Body of pancreas (tissue), 4 donors: Measurements from ENCODE around the gene ITM2C. TPM values are rescaled to one million over a fixed set of nuclear protein-coding genes. Genes with fewer than 3 reads are reported as not detected.

ENCODE experiments used
- ATAC-seq: fragments of 150-250 bp; one replicate; pipeline ENCODE4 v1.9.1; 2016
- DNase-seq, 4 donors: peaks; one replicate each; pipeline ENCODE4 v3.0.0-alpha.2; 2019
- H3K27ac ChIP-seq, 4 donors: fragments of 200-600 bp; sonication (generic); 1 replicate in 3 of 4; 2 replicates in 1 of 4; pipeline versions ENCODE4 v1.5.1 to v1.6.1; 2016 to 2019; ENCODE audit warnings: mild to moderate bottlenecking in 1 of 4, mixed read lengths in 1 of 4, moderate library complexity in 1 of 4
- H3K27me3 ChIP-seq, 2 donors: fragments of 200-600 bp; sonication (generic); one replicate each; pipeline ENCODE4 v1.6.0; 2016; ENCODE audit warnings: mild to moderate bottlenecking in 1 of 2
- H3K36me3 ChIP-seq, 2 donors: fragments of 200-600 bp; sonication (generic); replicated peaks in 1 of 2; 2 replicates each; pipeline ENCODE4 v1.5.1; 2016; ENCODE audit warnings: low read depth in 2 of 2; ENCODE audit not compliant: insufficient read depth in 1 of 2
- H3K4me1 ChIP-seq: fragments of 200-600 bp; sonication (generic); one replicate; pipeline ENCODE4 v1.6.0; 2016
- H3K4me3 ChIP-seq, 2 donors: fragments of 200-600 bp; sonication (generic); 1 replicate in 1 of 2; 2 replicates in 1 of 2; pipeline ENCODE4 v1.5.1; 2016 to 2019
- H3K9me3 ChIP-seq, 3 donors: fragments of 200-600 bp; sonication (generic); 1 replicate in 2 of 3; 2 replicates in 1 of 3; pipeline ENCODE4 v1.5.1; 2016
- POLR2A ChIP-seq, 3 donors: fragments of 450-650 bp; IDR thresholded peaks; one replicate each; pipeline ENCODE4 v1.6.1; 2016; ENCODE audit warnings: antibody characterized with exemption in 3 of 3, mild to moderate bottlenecking in 2 of 3
- WGBS, 2 donors: methylation state at CpG; one replicate each; pipeline ENCODE4 v1.1.5; 2017; 5-methylcytosine and 5-hydroxymethylcytosine counted together
- intact Hi-C: fragments of 100-400 bp; cut with DNase I; formaldehyde crosslinking; loops from one replicate; pipeline ENCODE4 v1.15.1; 2023
- total RNA-seq, 2 donors: library from RNA; depleted of rRNA; stranded (reverse); fragments of >200 nt; gene quantifications; one replicate each; pipeline ENCODE4 v1.1.0, GENCODE V29; 2016
- TF ChIP-seq, protein P1 (sequence below), 7 experiments: fragments of 450-650 bp in 4 of 7; fragments of 200-600 bp in 3 of 7; sonication (generic) in 3 of 7; IDR thresholded peaks; one replicate each; pipeline ENCODE4 v1.5.1; 2016 to 2019; ENCODE audit warnings: antibody characterized with exemption in 7 of 7

Gene ITM2C
- total RNA-seq, 2 donors from 2014 or later = 32.9 to 43.8 TPM

DNA sequence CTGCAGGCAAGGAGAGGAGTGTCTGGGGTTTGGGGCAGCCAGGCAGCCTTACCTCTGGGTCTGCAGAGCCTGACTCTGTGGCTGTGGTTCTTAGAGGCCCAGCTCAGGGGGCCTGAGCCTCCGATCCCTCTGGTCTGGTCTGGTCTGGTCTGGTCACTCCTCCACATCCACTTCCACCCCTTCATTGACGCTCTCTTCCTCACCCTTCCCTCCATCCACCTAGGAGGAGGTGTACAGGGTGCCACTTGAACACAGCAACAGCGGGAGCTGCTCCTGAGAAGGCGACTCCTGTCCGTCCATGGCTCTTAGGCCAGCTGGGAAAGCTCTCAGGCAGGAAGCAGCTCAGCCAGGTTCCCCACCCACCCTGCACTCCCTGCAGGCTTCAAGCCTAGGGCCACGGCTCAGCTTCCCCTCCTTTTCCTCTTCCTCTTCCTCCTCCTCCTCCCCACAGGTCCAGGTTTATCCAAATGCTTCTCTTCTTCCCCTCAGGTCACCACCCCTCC lies 43.4 kb downstream of the ITM2C start:
- H3K36me3 ChIP-seq = no peaks in the 10 kb centered on the region
- DNase-seq (peak in 1 of 4 donors; percentile 7), ATAC-seq (no peak)
- TF ChIP-seq POLR2A (IDR thresholded peaks at IDR 0.05) = no peak
- TF ChIP-seq, protein P1, sequence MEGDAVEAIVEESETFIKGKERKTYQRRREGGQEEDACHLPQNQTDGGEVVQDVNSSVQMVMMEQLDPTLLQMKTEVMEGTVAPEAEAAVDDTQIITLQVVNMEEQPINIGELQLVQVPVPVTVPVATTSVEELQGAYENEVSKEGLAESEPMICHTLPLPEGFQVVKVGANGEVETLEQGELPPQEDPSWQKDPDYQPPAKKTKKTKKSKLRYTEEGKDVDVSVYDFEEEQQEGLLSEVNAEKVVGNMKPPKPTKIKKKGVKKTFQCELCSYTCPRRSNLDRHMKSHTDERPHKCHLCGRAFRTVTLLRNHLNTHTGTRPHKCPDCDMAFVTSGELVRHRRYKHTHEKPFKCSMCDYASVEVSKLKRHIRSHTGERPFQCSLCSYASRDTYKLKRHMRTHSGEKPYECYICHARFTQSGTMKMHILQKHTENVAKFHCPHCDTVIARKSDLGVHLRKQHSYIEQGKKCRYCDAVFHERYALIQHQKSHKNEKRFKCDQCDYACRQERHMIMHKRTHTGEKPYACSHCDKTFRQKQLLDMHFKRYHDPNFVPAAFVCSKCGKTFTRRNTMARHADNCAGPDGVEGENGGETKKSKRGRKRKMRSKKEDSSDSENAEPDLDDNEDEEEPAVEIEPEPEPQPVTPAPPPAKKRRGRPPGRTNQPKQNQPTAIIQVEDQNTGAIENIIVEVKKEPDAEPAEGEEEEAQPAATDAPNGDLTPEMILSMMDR (IDR thresholded peaks at IDR 0.05) = no peak
- H3K27me3 ChIP-seq = no peaks in the 10 kb centered on the region
- WGBS, 2 donors = 67 to 68% methylated on average over 6 of the region's 6 CpGs
- H3K27ac ChIP-seq = no peak overlapping the region
- no peaks in the 10 kb centered on the region for H3K4me1 ChIP-seq
- intact Hi-C loops = no loop called here
- no peaks in the 10 kb centered on the region for H3K9me3 ChIP-seq
- no peak overlapping the region for H3K4me3 ChIP-seq

GRCh38 chr2:230908595-230909191 lies 44.0 kb downstream of the ITM2C start:
- 63 to 73% methylated on average over 8 to 10 of the region's 10 CpGs for WGBS, 2 donors
- Histone ChIP-seq H3K4me3 (no peak overlapping the region), H3K36me3 (no peaks in the 10 kb centered on the region), H3K4me1 (no peaks in the 10 kb centered on the region), H3K9me3 (no peaks in the 10 kb centered on the region), H3K27ac (no peak overlapping the region), H3K27me3 (no peaks in the 10 kb centered on the region)
- intact Hi-C loops = no loop called here
- ATAC-seq (no peak), DNase-seq (peak in 1 of 4 donors; percentile 1)
- TF ChIP-seq POLR2A (IDR thresholded peaks at IDR 0.05) = no peak
- TF ChIP-seq, protein P1 (IDR thresholded peaks at IDR 0.05) = no peak

GRCh38 chr2:230909841-230910545 lies 45.3 kb downstream of the ITM2C start:
- Histone ChIP-seq H3K4me3 (no peak overlapping the region), H3K27ac (no peak overlapping the region), H3K9me3 (no peaks in the 10 kb centered on the region), H3K36me3 (no peaks in the 10 kb centered on the region), H3K4me1 (no peaks in the 10 kb centered on the region), H3K27me3 (no peaks in the 10 kb centered on the region)
- DNase-seq (no peak), ATAC-seq (no peak)
- 80% methylated on average over 18 of the region's 18 CpGs for WGBS, 2 donors
- TF ChIP-seq, protein P1 (IDR thresholded peaks at IDR 0.05) = no peak
- no peak for TF ChIP-seq POLR2A (IDR thresholded peaks at IDR 0.05)
- intact Hi-C loops = no loop called here

DNA sequence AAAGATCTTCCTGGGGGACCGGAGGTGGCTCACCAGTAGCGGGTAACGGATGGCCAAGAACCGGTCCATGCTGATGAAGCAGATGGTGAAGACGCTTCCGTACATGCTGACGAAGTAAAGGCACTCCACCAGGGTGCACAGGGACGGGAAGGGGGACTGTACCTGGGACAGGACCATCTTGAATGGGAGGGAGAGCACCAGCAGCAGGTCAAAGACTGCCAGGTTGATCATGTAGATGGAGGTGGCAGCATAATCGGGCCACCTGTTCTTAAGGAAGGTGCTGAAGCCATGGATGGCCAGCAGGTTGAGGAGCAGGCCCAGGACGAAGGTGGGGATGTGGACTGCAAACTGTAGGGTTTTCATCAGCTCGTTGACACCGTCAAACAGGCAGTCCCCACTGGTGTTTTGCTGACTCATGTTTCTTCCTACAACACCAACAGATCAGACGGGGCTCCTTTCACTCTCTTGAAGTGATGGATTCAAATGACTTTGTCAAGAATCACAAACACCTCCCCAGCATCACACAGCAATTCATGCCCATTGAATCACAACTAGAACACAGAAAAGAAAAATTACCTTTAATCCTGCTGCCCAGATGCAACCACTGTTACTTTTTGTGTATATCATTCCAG lies 45.9 kb downstream of the ITM2C start:
- Histone ChIP-seq H3K4me3 (no peak overlapping the region), H3K4me1 (no peaks in the 10 kb centered on the region), H3K27me3 (no peaks in the 10 kb centered on the region), H3K9me3 (no peaks in the 10 kb centered on the region), H3K27ac (no peak overlapping the region), H3K36me3 (no peaks in the 10 kb centered on the region)
- intact Hi-C loops = no loop called here
- no peak for DNase-seq
- ATAC-seq = no peak
- no peak for TF ChIP-seq POLR2A (IDR thresholded peaks at IDR 0.05)
- TF ChIP-seq, protein P1 (IDR thresholded peaks at IDR 0.05) = no peak
- 70 to 75% methylated on average over 13 of the region's 13 CpGs for WGBS, 2 donors
